ENCODE data around the gene GFY. TPM values are rescaled to one million over a fixed set of nuclear protein-coding genes. Genes with fewer than 3 reads are reported as not detected.
"Not testable (repeated sequence)": the region's sequence is repeated elsewhere in the genome, so short reads cannot be mapped to it uniquely, and the experiment has no call there.

The GFY gene
- total RNA-seq, 2 experiments from 2014 or later, result not detected

GRCh38 chr19:49442771-49443365, 17.7 kb downstream of the GFY start:
- peaks cover 6% of the 10 kb centered on the region for H3K36me3 Mint-ChIP-seq (ENCODE audit: low read depth)
- H3K27ac Mint-ChIP-seq, result no peak overlapping the region
- H3K9me3 Mint-ChIP-seq, result no peaks in the 10 kb centered on the region
- CTCF ChIA-PET, result interaction anchor here (0.6 to 1.3 kb wide), 3 partner anchors 8 to 51 kb away, joined by 3 to 12 read pairs (median 3); no protein-coding TSS in a partner anchor
- H3K27me3 Mint-ChIP-seq (ENCODE audit: low read depth), result peaks cover 44% of the 10 kb centered on the region
- peak overlapping the region; percentile 75 for H3K4me3 Mint-ChIP-seq
- intact Hi-C loops (cut with micrococcal nuclease), result loop anchor here (1.0 kb wide), 7 partner anchors 8 to 217 kb away; partner anchors contain the start of genes FLT3LG and PIH1D1
- peak; percentile 70 for DNase-seq
- H3K4me1 Mint-ChIP-seq (ENCODE audit: low read depth), result peaks cover 22% of the 10 kb centered on the region

GRCh38 chr19:49443366-49444099, 18.3 kb downstream of the GFY start:
- no peaks in the 10 kb centered on the region for H3K9me3 Mint-ChIP-seq
- H3K27me3 Mint-ChIP-seq (ENCODE audit: low read depth), result peaks cover 38% of the 10 kb centered on the region
- peak; percentile 96 for DNase-seq
- H3K27ac Mint-ChIP-seq, result peak overlapping the region; percentile 72
- intact Hi-C loops (cut with micrococcal nuclease), result loop anchor here (1.0 kb wide), 7 partner anchors 8 to 217 kb away; partner anchors contain the start of genes FLT3LG and PIH1D1
- CTCF ChIA-PET, result interaction anchor here (0.6 to 1.6 kb wide), 7 partner anchors 9 to 637 kb away, joined by 3 to 12 read pairs (median 4); no protein-coding TSS in a partner anchor
- peak overlapping the region; percentile 75 for H3K4me3 Mint-ChIP-seq
- H3K4me1 Mint-ChIP-seq (ENCODE audit: low read depth), result peaks cover 23% of the 10 kb centered on the region
- H3K36me3 Mint-ChIP-seq (ENCODE audit: low read depth), result peaks cover 10% of the 10 kb centered on the region

GRCh38 chr19:49444100-49444700, 19.0 kb downstream of the GFY start:
- H3K4me3 Mint-ChIP-seq, result peak overlapping the region; percentile 75
- DNase-seq; H3K9me3 Mint-ChIP-seq; intact Hi-C loops (cut with micrococcal nuclease): not testable (repeated sequence)
- H3K27ac Mint-ChIP-seq, result peak overlapping the region; percentile 8
- peaks cover 27% of the 10 kb centered on the region for H3K4me1 Mint-ChIP-seq (ENCODE audit: low read depth)
- CTCF ChIA-PET, result interaction anchor here (0.6 to 1.6 kb wide), 6 partner anchors 50 to 637 kb away, joined by 3 to 6 read pairs (median 4); no protein-coding TSS in a partner anchor
- H3K36me3 Mint-ChIP-seq (ENCODE audit: low read depth), result peaks cover 12% of the 10 kb centered on the region
- peaks cover 31% of the 10 kb centered on the region for H3K27me3 Mint-ChIP-seq (ENCODE audit: low read depth)

GRCh38 chr19:49445997-49446396, 20.8 kb downstream of the GFY start:
- intact Hi-C loops (cut with micrococcal nuclease), result no loop called here
- H3K36me3 Mint-ChIP-seq (ENCODE audit: low read depth), result peaks cover 23% of the 10 kb centered on the region
- peaks cover 13% of the 10 kb centered on the region for H3K27me3 Mint-ChIP-seq (ENCODE audit: low read depth)
- H3K4me1 Mint-ChIP-seq (ENCODE audit: low read depth), result peaks cover 36% of the 10 kb centered on the region
- H3K4me3 Mint-ChIP-seq, result no peak overlapping the region
- CTCF ChIA-PET, result interaction anchor here (0.6 to 1.2 kb wide), 7 partner anchors 11 to 60 kb away, joined by 3 to 6 read pairs (median 3); no protein-coding TSS in a partner anchor
- no peak for DNase-seq
- no peaks in the 10 kb centered on the region for H3K9me3 Mint-ChIP-seq
- H3K27ac Mint-ChIP-seq, result no peak overlapping the region

- Mint-ChIP-seq H3K36me3 (ENCODE audit: low read depth) (peaks cover 27% of the 10 kb centered on the region), H3K27ac (no peak overlapping the region), H3K9me3 (no peaks in the 10 kb centered on the region), H3K4me3 (no peak overlapping the region), H3K27me3 (ENCODE audit: low read depth) (peaks cover under 1% of the 10 kb centered on the region), H3K4me1 (ENCODE audit: low read depth) (peaks cover 35% of the 10 kb centered on the region)
- CTCF ChIA-PET, result interaction anchor here (2.2 kb wide), 1 partner anchor 25 kb away, joined by 5 read pairs; no protein-coding TSS in a partner anchor
- intact Hi-C loops (cut with micrococcal nuclease), result no loop called here
- peak; percentile 25 for DNase-seq
Measured at GRCh38 chr19:49447485-49448431, 22.6 kb downstream of the GFY start.

- H3K27me3 Mint-ChIP-seq (ENCODE audit: low read depth), result no peaks in the 10 kb centered on the region
- peaks cover 35% of the 10 kb centered on the region for H3K4me1 Mint-ChIP-seq (ENCODE audit: low read depth)
- CTCF ChIA-PET, result interaction anchor here (2.2 kb wide), 1 partner anchor 25 kb away, joined by 5 read pairs; no protein-coding TSS in a partner anchor
- H3K36me3 Mint-ChIP-seq (ENCODE audit: low read depth), result peaks cover 27% of the 10 kb centered on the region
- no peak overlapping the region for H3K27ac Mint-ChIP-seq
- intact Hi-C loops (cut with micrococcal nuclease), result no loop called here
- no peak for DNase-seq
- H3K9me3 Mint-ChIP-seq, result no peaks in the 10 kb centered on the region
- H3K4me3 Mint-ChIP-seq, result no peak overlapping the region
Measured at GRCh38 chr19:49448432-49448786, 23.2 kb downstream of the GFY start.

GRCh38 chr19:49450405-49450804, 25.2 kb downstream of the GFY start:
- CTCF ChIA-PET, result interaction anchor here (0.6 to 2.2 kb wide), 6 partner anchors 20 to 266 kb away, joined by 3 to 17 read pairs (median 4); partner anchors contain the start of gene FLT3LG
- Mint-ChIP-seq H3K4me1 (ENCODE audit: low read depth) (peaks cover 32% of the 10 kb centered on the region), H3K9me3 (no peaks in the 10 kb centered on the region), H3K36me3 (ENCODE audit: low read depth) (peaks cover 29% of the 10 kb centered on the region), H3K27me3 (ENCODE audit: low read depth) (no peaks in the 10 kb centered on the region), H3K4me3 (peak overlapping the region; percentile 100), H3K27ac (peak overlapping the region; percentile 100)
- intact Hi-C loops (cut with micrococcal nuclease), result loop anchor here (5.0 to 10.0 kb wide), 3 partner anchors 317 to 1088 kb away; partner anchors contain the start of genes AP2A1, C19orf73, LIN7B and PPFIA3
- no peak for DNase-seq

GRCh38 chr19:49451430-49452181, 26.4 kb downstream of the GFY start, which contains the start of gene PIH1D1:
TSS of gene PIH1D1 (minus strand) at chr19:49451814. CDS start at chr19:49451574, 240 bp downstream.
- H3K4me1 Mint-ChIP-seq (ENCODE audit: low read depth), result peaks cover 40% of the 10 kb centered on the region

GRCh38 chr19:49453013-49453756, 28.0 kb downstream of the GFY start, which contains the start of gene ALDH16A1:
TSS of gene ALDH16A1 (plus strand) at chr19:49453225. CDS start at chr19:49453332, 107 bp downstream.
- Mint-ChIP-seq H3K4me3 (peak within 1 kb of the TSS; percentile 100), H3K9me3 (no peaks in the 10 kb centered on the region), H3K36me3 (ENCODE audit: low read depth) (peaks cover 23% of the 10 kb centered on the region), H3K27me3 (ENCODE audit: low read depth) (no peaks in the 10 kb centered on the region), H3K27ac (peak within 1 kb of the TSS; percentile 100), H3K4me1 (ENCODE audit: low read depth) (peaks cover 42% of the 10 kb centered on the region)
- peak; percentile 99 for DNase-seq
- intact Hi-C loops (cut with micrococcal nuclease), result loop anchor here (1.0 to 10.0 kb wide), 10 partner anchors 17 to 1091 kb away; partner anchors contain the start of genes AP2A1, C19orf73, CD37 and LIN7B
- CTCF ChIA-PET, result interaction anchor here (0.6 to 2.1 kb wide), 3 partner anchors 17 to 106 kb away, joined by 3 to 10 read pairs (median 9); partner anchors contain the start of gene FLT3LG

More at GRCh38 chr19:49451430-49452181, 26.4 kb downstream of the GFY start, which contains the start of gene PIH1D1:
- intact Hi-C loops (cut with micrococcal nuclease), result loop anchor here (1.0 to 10.0 kb wide), 6 partner anchors 8 to 1089 kb away; partner anchors contain the start of genes AP2A1, C19orf73, CD37 and LIN7B
- H3K4me3 Mint-ChIP-seq, result peak within 1 kb of the TSS; percentile 100
- peak; percentile 99 for DNase-seq
- H3K27me3 Mint-ChIP-seq (ENCODE audit: low read depth), result no peaks in the 10 kb centered on the region
- H3K9me3 Mint-ChIP-seq, result no peaks in the 10 kb centered on the region
- H3K36me3 Mint-ChIP-seq (ENCODE audit: low read depth), result peaks cover 27% of the 10 kb centered on the region
- CTCF ChIA-PET, result interaction anchor here (0.8 to 2.2 kb wide), 6 partner anchors 19 to 60 kb away, joined by 3 to 17 read pairs (median 6); partner anchors contain the start of gene FLT3LG
- peak within 1 kb of the TSS; percentile 100 for H3K27ac Mint-ChIP-seq
